Mesenchymal stem cell (in vitro differentiated cells and primary cell): ENCODE data around the gene HIGD1C.

Source experiments
- DNase-seq: peaks from one replicate; pipeline ENCODE4 v3.0.0-alpha.2; 2013
- H2AFZ ChIP-seq: one replicate; pipeline ENCODE4 v1.6.1; 2013; ENCODE audit warnings: low read depth, mild to moderate bottlenecking, control low read depth, inconsistent platforms, low read length, moderate library complexity
- H2AK5ac ChIP-seq: 2 replicates; pipeline ENCODE4 v1.6.1; 2013; ENCODE audit warnings: low read length, moderate library complexity, mild to moderate bottlenecking, inconsistent platforms; ENCODE audit not compliant: severe bottlenecking
- H2BK120ac ChIP-seq: one replicate; pipeline ENCODE4 v1.6.1; 2013; ENCODE audit warnings: low read depth, mild to moderate bottlenecking, inconsistent platforms, low read length, moderate library complexity
- H2BK12ac ChIP-seq, 2 experiments: one replicate each; pipeline ENCODE4 v1.6.1; 2013; ENCODE audit warnings: inconsistent platforms in 2 of 2, low read length in 2 of 2, mild to moderate bottlenecking in 2 of 2, moderate library complexity in 2 of 2, control low read depth in 1 of 2
- H2BK15ac ChIP-seq: one replicate; pipeline ENCODE4 v1.6.1; 2013; ENCODE audit warnings: mild to moderate bottlenecking, low read depth, inconsistent platforms; ENCODE audit not compliant: poor library complexity, severe bottlenecking
- H2BK5ac ChIP-seq: 2 replicates; pipeline ENCODE4 v1.6.1; 2013; ENCODE audit warnings: low read depth, mild to moderate bottlenecking, low read length, control low read depth, inconsistent platforms; ENCODE audit not compliant: poor library complexity, severe bottlenecking
- H3K14ac ChIP-seq, 2 experiments: one replicate each; pipeline ENCODE4 v1.6.1; 2013; ENCODE audit warnings: inconsistent platforms in 2 of 2, low read length in 2 of 2, control low read depth in 1 of 2, mild to moderate bottlenecking in 1 of 2, moderate library complexity in 1 of 2
- H3K18ac ChIP-seq, 2 experiments: one replicate each; pipeline ENCODE4 v1.6.1; 2013; ENCODE audit warnings: inconsistent platforms in 2 of 2, low read length in 2 of 2, control low read depth in 1 of 2, low read depth in 1 of 2, mild to moderate bottlenecking in 1 of 2
- H3K23ac ChIP-seq, 2 experiments: one replicate each; pipeline ENCODE4 v1.6.1; 2013; ENCODE audit warnings: inconsistent platforms in 2 of 2, low read length in 2 of 2, mild to moderate bottlenecking in 2 of 2, moderate library complexity in 2 of 2, control low read depth in 1 of 2
- H3K27ac ChIP-seq: 2 replicates; pipeline ENCODE4 v1.5.1; 2013; ENCODE audit warnings: mild to moderate bottlenecking, moderate library complexity, low read length, control low read depth, inconsistent platforms; ENCODE audit not compliant: poor library complexity, severe bottlenecking
- H3K27me3 ChIP-seq, 2 experiments: 2 replicates each; pipeline versions ENCODE4 v1.6.1 to v1.7.0; 2013; ENCODE audit warnings: low read length in 2 of 2, mild to moderate bottlenecking in 2 of 2, moderate library complexity in 2 of 2, control low read depth in 1 of 2, inconsistent platforms in 1 of 2; ENCODE audit not compliant: control insufficient read depth in 1 of 2, insufficient read depth in 1 of 2
- H3K36me3 ChIP-seq, 2 experiments: 2 replicates each; pipeline versions ENCODE4 v1.6.1 to v1.7.0; 2013; ENCODE audit warnings: low read length in 2 of 2, control low read depth in 1 of 2, inconsistent platforms in 1 of 2, low read depth in 1 of 2, mild to moderate bottlenecking in 1 of 2; ENCODE audit not compliant: insufficient read depth in 2 of 2, control insufficient read depth in 1 of 2
- H3K4ac ChIP-seq, 2 experiments: one replicate each; pipeline ENCODE4 v1.6.1; 2013; ENCODE audit warnings: inconsistent platforms in 2 of 2, low read length in 2 of 2, mild to moderate bottlenecking in 2 of 2, moderate library complexity in 2 of 2, control low read depth in 1 of 2, low read depth in 1 of 2
- H3K4me1 ChIP-seq: 2 replicates; pipeline ENCODE4 v1.6.1; 2013; ENCODE audit warnings: low read depth, low read length, control low read depth; ENCODE audit not compliant: control insufficient read depth, insufficient read depth
- H3K4me2 ChIP-seq: 2 replicates; pipeline ENCODE4 v1.6.1; 2013; ENCODE audit warnings: low read length, mild to moderate bottlenecking, inconsistent platforms; ENCODE audit not compliant: poor library complexity, severe bottlenecking
- H3K4me3 ChIP-seq, 2 experiments: 2 replicates each; pipeline versions ENCODE4 v1.5.1 to v1.7.0; 2013; ENCODE audit warnings: low read length in 2 of 2, mild to moderate bottlenecking in 2 of 2, control low read depth in 1 of 2, low read depth in 1 of 2; ENCODE audit not compliant: insufficient read depth in 1 of 2
- H3K79me1 ChIP-seq: replicated peaks from 2 replicates; pipeline ENCODE4 v1.6.1; 2013; ENCODE audit warnings: mild to moderate bottlenecking, control low read depth, low read length, inconsistent platforms; ENCODE audit not compliant: poor library complexity, severe bottlenecking
- H3K9ac ChIP-seq: 2 replicates; pipeline ENCODE4 v1.7.0; 2013; ENCODE audit warnings: mild to moderate bottlenecking, low read length, moderate library complexity
- H3K9me3 ChIP-seq: 2 replicates; pipeline ENCODE4 v1.7.0; 2013; ENCODE audit warnings: mild to moderate bottlenecking, low read length; ENCODE audit not compliant: control insufficient read depth
- H4K8ac ChIP-seq: one replicate; pipeline ENCODE4 v1.6.1; 2013; ENCODE audit warnings: inconsistent platforms, mild to moderate bottlenecking, low read length, moderate library complexity
- H4K91ac ChIP-seq: one replicate; pipeline ENCODE4 v1.6.1; 2013; ENCODE audit warnings: mild to moderate bottlenecking, low read length, inconsistent platforms
- WGBS: methylation state at CpG from one replicate; pipeline ENCODE4 v1.1.7; 2013; ENCODE audit warnings: mixed read lengths; 5-methylcytosine and 5-hydroxymethylcytosine counted together

HIGD1C gene

GRCh38 chr12:50986966-50987737 is 34.8 kb downstream of the HIGD1C start:
- Histone ChIP-seq H2BK120ac (no peak overlapping the region), H2BK12ac (peak overlapping the region in 1 of 2 experiments; percentile 54), H3K23ac (no peak overlapping the region), H3K9me3 (no peaks in the 10 kb centered on the region), H3K4me2 (no peak overlapping the region), H3K14ac (no peak overlapping the region), H3K4ac (no peak overlapping the region), H3K4me3 (no peak overlapping the region), H3K79me1 (peaks cover 2% of the 10 kb centered on the region), H2BK15ac (no peak overlapping the region), H3K18ac (no peak overlapping the region), H3K27me3 (no peaks in the 10 kb centered on the region), H3K27ac (no peak overlapping the region), H3K4me1 (no peaks in the 10 kb centered on the region), H2BK5ac (no peak overlapping the region), H3K36me3 (peaks cover 17 to 35% of the 10 kb centered on the region in 2 experiments), H2AK5ac (no peak overlapping the region), H4K91ac (no peak overlapping the region), H2AFZ (no peak overlapping the region), H4K8ac (no peak overlapping the region), H3K9ac (peak overlapping the region; percentile 89)
- DNase-seq: peak; percentile 72
- 50% methylated on average over 7 of the region's 8 CpGs for WGBS

GRCh38 chr12:50988051-50988450 is 35.7 kb downstream of the HIGD1C start:
- Histone ChIP-seq H2BK12ac (no peak overlapping the region), H3K79me1 (peaks cover 2% of the 10 kb centered on the region), H4K8ac (no peak overlapping the region), H3K14ac (no peak overlapping the region), H2BK15ac (no peak overlapping the region), H3K4me1 (peaks cover 2% of the 10 kb centered on the region), H3K4ac (no peak overlapping the region), H2AFZ (no peak overlapping the region), H3K27me3 (no peaks in the 10 kb centered on the region), H3K36me3 (peaks cover 21 to 44% of the 10 kb centered on the region in 2 experiments), H3K9ac (peak overlapping the region; percentile 89), H2BK120ac (no peak overlapping the region), H3K23ac (no peak overlapping the region), H3K27ac (no peak overlapping the region), H3K4me3 (no peak overlapping the region), H2AK5ac (no peak overlapping the region), H4K91ac (no peak overlapping the region), H3K4me2 (no peak overlapping the region), H2BK5ac (no peak overlapping the region), H3K9me3 (no peaks in the 10 kb centered on the region), H3K18ac (no peak overlapping the region)
- WGBS: 88% methylated on average over 5 of the region's 5 CpGs
- DNase-seq: no peak

GRCh38 chr12:50988871-50989270 is 36.5 kb downstream of the HIGD1C start:
- Histone ChIP-seq H3K4me3 (no peak overlapping the region), H3K4me1 (peaks cover 2% of the 10 kb centered on the region), H3K27ac (no peak overlapping the region), H2AFZ (no peak overlapping the region), H2BK12ac (no peak overlapping the region), H3K9ac (no peak overlapping the region), H2AK5ac (no peak overlapping the region), H4K8ac (no peak overlapping the region), H2BK15ac (no peak overlapping the region), H2BK120ac (no peak overlapping the region), H3K4ac (no peak overlapping the region), H3K27me3 (no peaks in the 10 kb centered on the region), H3K18ac (no peak overlapping the region), H4K91ac (no peak overlapping the region), H3K14ac (no peak overlapping the region), H3K79me1 (peaks cover 2% of the 10 kb centered on the region), H3K9me3 (no peaks in the 10 kb centered on the region), H2BK5ac (no peak overlapping the region), H3K4me2 (no peak overlapping the region), H3K36me3 (peaks cover 21 to 46% of the 10 kb centered on the region in 2 experiments), H3K23ac (no peak overlapping the region)
- DNase-seq: no peak
- 94% methylated on average over 4 of the region's 5 CpGs for WGBS

- Histone ChIP-seq H3K27ac (no peak overlapping the region), H4K91ac (no peak overlapping the region), H3K36me3 (peaks cover 26 to 59% of the 10 kb centered on the region in 2 experiments), H2AK5ac (no peak overlapping the region), H3K4me3 (no peak overlapping the region), H3K27me3 (no peaks in the 10 kb centered on the region), H3K4ac (no peak overlapping the region), H2AFZ (no peak overlapping the region), H3K23ac (no peak overlapping the region), H2BK12ac (no peak overlapping the region), H3K79me1 (peaks cover 5% of the 10 kb centered on the region), H2BK5ac (no peak overlapping the region), H3K18ac (no peak overlapping the region), H2BK120ac (no peak overlapping the region), H2BK15ac (no peak overlapping the region), H3K14ac (no peak overlapping the region), H3K9ac (no peak overlapping the region), H3K4me2 (no peak overlapping the region), H3K9me3 (no peaks in the 10 kb centered on the region), H3K4me1 (peaks cover 2% of the 10 kb centered on the region), H4K8ac (no peak overlapping the region)
- no peak for DNase-seq
- WGBS: 100% methylated on average over 2 of the region's 4 CpGs
These were observed 37.9 kb downstream of the HIGD1C start for GRCh38 chr12:50990147-50990727.
